Muscle of leg (tissue), 11 donors: ENCODE data around the gene FMNL2. TPM values are rescaled to one million over a fixed set of nuclear protein-coding genes. Genes with fewer than 3 reads are reported as not detected.
A peak's percentile ranks its signal among the peaks of the same experiment; 100 is the strongest.

Source experiments
- DNase-seq: peaks from one replicate; pipeline ENCODE4 v3.0.0; 2013
- H3K27ac ChIP-seq: one replicate; pipeline ENCODE4 v1.5.1; 2013; ENCODE audit warnings: mild to moderate bottlenecking, low read length, control low read depth
- H3K27me3 ChIP-seq: one replicate; pipeline ENCODE4 v1.6.1; 2013; ENCODE audit warnings: low read length; ENCODE audit not compliant: control insufficient read depth, insufficient read depth
- H3K36me3 ChIP-seq: one replicate; pipeline ENCODE4 v1.6.1; 2013; ENCODE audit warnings: low read length; ENCODE audit not compliant: control insufficient read depth, insufficient read depth
- H3K4me1 ChIP-seq: one replicate; pipeline ENCODE4 v1.6.1; 2013; ENCODE audit warnings: low read length; ENCODE audit not compliant: control insufficient read depth, insufficient read depth
- H3K4me3 ChIP-seq: one replicate; pipeline ENCODE4 v1.5.1; 2013; ENCODE audit warnings: low read length, control low read depth
- H3K9me3 ChIP-seq: replicated peaks from 2 replicates; pipeline ENCODE4 v1.6.1; 2013; ENCODE audit warnings: low read depth, low read length; ENCODE audit not compliant: control insufficient read depth
- WGBS: methylation state at CpG from one replicate; pipeline ENCODE4 v1.1.5; 2013; ENCODE audit warnings: missing lambda C conversion rate; ENCODE audit not compliant: insufficient coverage; 5-methylcytosine and 5-hydroxymethylcytosine counted together
- polyA plus RNA-seq, 8 donors: library from polyadenylated mRNA; unstranded; fragments of 120-200 nt; gene quantifications; one replicate each; pipeline versions ENCODE4 v1.2.1 to v1.2.3, GENCODE V29; 2013; ENCODE audit warnings: inconsistent platforms in 1 of 8, low replicate concordance in 1 of 8; ENCODE audit not compliant: insufficient read length in 8 of 8, insufficient read depth in 1 of 8
- total RNA-seq: library from RNA; stranded (reverse); fragments of 120-200 nt; gene quantifications from one replicate; pipeline ENCODE4 v1.2.4, GENCODE V29; 2013

Gene FMNL2
- total and polyA plus RNA-seq, 9 donors, result 21.5 to 36.1 (median 24.1) TPM

- H3K36me3 ChIP-seq, result no peaks in the 10 kb centered on the region
- peak overlapping the region; percentile 90 for H3K4me3 ChIP-seq
- 6% methylated on average over 6 of the region's 12 CpGs for WGBS
- DNase-seq, result peak; percentile 76
- no peaks in the 10 kb centered on the region for H3K9me3 ChIP-seq
- H3K4me1 ChIP-seq, result peaks cover 11% of the 10 kb centered on the region
- no peaks in the 10 kb centered on the region for H3K27me3 ChIP-seq
- peak overlapping the region; percentile 76 for H3K27ac ChIP-seq
These were observed 2.0 kb downstream of the FMNL2 start for GRCh38 chr2:152336854-152337510.

GRCh38 chr2:152337511-152337903 lies 2.5 kb downstream of the FMNL2 start:
- DNase-seq, result no peak
- Histone ChIP-seq H3K9me3 (no peaks in the 10 kb centered on the region), H3K4me1 (peaks cover 11% of the 10 kb centered on the region), H3K27ac (no peak overlapping the region), H3K27me3 (no peaks in the 10 kb centered on the region), H3K36me3 (no peaks in the 10 kb centered on the region), H3K4me3 (no peak overlapping the region)
- WGBS, result 100% methylated on average over 1 of the region's 2 CpGs

GRCh38 chr2:152339556-152340286 lies 4.7 kb downstream of the FMNL2 start:
- Histone ChIP-seq H3K36me3 (peaks cover 4% of the 10 kb centered on the region), H3K27me3 (no peaks in the 10 kb centered on the region), H3K4me1 (peaks cover 9% of the 10 kb centered on the region), H3K4me3 (no peak overlapping the region), H3K9me3 (no peaks in the 10 kb centered on the region), H3K27ac (no peak overlapping the region)
- no peak for DNase-seq
- no CpG with 5 or more reads among the region's 2 CpGs for WGBS

- peaks cover 6% of the 10 kb centered on the region for H3K36me3 ChIP-seq
- H3K9me3 ChIP-seq, result no peaks in the 10 kb centered on the region
- H3K27me3 ChIP-seq, result no peaks in the 10 kb centered on the region
- H3K27ac ChIP-seq, result no peak overlapping the region
- peaks cover 2% of the 10 kb centered on the region for H3K4me1 ChIP-seq
- WGBS, result 74% methylated on average over 2 of the region's 4 CpGs
- DNase-seq, result no peak
- no peak overlapping the region for H3K4me3 ChIP-seq
These were observed 7.5 kb downstream of the FMNL2 start for GRCh38 chr2:152342259-152343046.

- H3K4me3 ChIP-seq, result no peak overlapping the region
- H3K4me1 ChIP-seq, result peaks cover 2% of the 10 kb centered on the region
- peaks cover 6% of the 10 kb centered on the region for H3K36me3 ChIP-seq
- no peaks in the 10 kb centered on the region for H3K27me3 ChIP-seq
- WGBS, result 100% methylated on average over 1 of the region's 4 CpGs
- H3K9me3 ChIP-seq, result no peaks in the 10 kb centered on the region
- no peak overlapping the region for H3K27ac ChIP-seq
- DNase-seq, result no peak
These were observed 8.5 kb downstream of the FMNL2 start for GRCh38 chr2:152343426-152343825.

- Histone ChIP-seq H3K4me3 (no peak overlapping the region), H3K27me3 (no peaks in the 10 kb centered on the region), H3K36me3 (peaks cover 6% of the 10 kb centered on the region), H3K9me3 (no peaks in the 10 kb centered on the region), H3K4me1 (peaks cover 2% of the 10 kb centered on the region), H3K27ac (no peak overlapping the region)
- no peak for DNase-seq
These were observed 9.7 kb downstream of the FMNL2 start for GRCh38 chr2:152344579-152345195.

GRCh38 chr2:152347076-152347475 lies 12.1 kb downstream of the FMNL2 start:
- peaks cover 6% of the 10 kb centered on the region for H3K36me3 ChIP-seq
- H3K27ac ChIP-seq, result no peak overlapping the region
- no peaks in the 10 kb centered on the region for H3K4me1 ChIP-seq
- H3K4me3 ChIP-seq, result no peak overlapping the region
- DNase-seq, result no peak
- no CpG with 5 or more reads among the region's 3 CpGs for WGBS
- no peaks in the 10 kb centered on the region for H3K9me3 ChIP-seq
- no peaks in the 10 kb centered on the region for H3K27me3 ChIP-seq

GRCh38 chr2:152348388-152348787 lies 13.4 kb downstream of the FMNL2 start:
- no CpG with 5 or more reads among the region's 3 CpGs for WGBS
- Histone ChIP-seq H3K36me3 (peaks cover 6% of the 10 kb centered on the region), H3K4me1 (no peaks in the 10 kb centered on the region), H3K27ac (no peak overlapping the region), H3K4me3 (no peak overlapping the region), H3K27me3 (no peaks in the 10 kb centered on the region), H3K9me3 (no peaks in the 10 kb centered on the region)
- DNase-seq, result no peak

GRCh38 chr2:152349416-152349815 lies 14.4 kb downstream of the FMNL2 start:
- no peak for DNase-seq
- H3K27ac ChIP-seq, result no peak overlapping the region
- H3K27me3 ChIP-seq, result no peaks in the 10 kb centered on the region
- no CpG with 5 or more reads among the region's 1 CpG for WGBS
- H3K4me1 ChIP-seq, result no peaks in the 10 kb centered on the region
- H3K4me3 ChIP-seq, result no peak overlapping the region
- H3K9me3 ChIP-seq, result no peaks in the 10 kb centered on the region
- H3K36me3 ChIP-seq, result peaks cover 3% of the 10 kb centered on the region

GRCh38 chr2:152350155-152350679 lies 15.2 kb downstream of the FMNL2 start:
- no peaks in the 10 kb centered on the region for H3K27me3 ChIP-seq
- no peak overlapping the region for H3K4me3 ChIP-seq
- 97% methylated on average over 3 of the region's 5 CpGs for WGBS
- no peaks in the 10 kb centered on the region for H3K4me1 ChIP-seq
- H3K27ac ChIP-seq, result no peak overlapping the region
- peaks cover 3% of the 10 kb centered on the region for H3K36me3 ChIP-seq
- no peak for DNase-seq
- no peaks in the 10 kb centered on the region for H3K9me3 ChIP-seq
